ENCODE measurements around the gene ECT2. TPM values are rescaled to one million over a fixed set of nuclear protein-coding genes. Genes with fewer than 3 reads are reported as not detected.
"Not testable (repeated sequence)": the region's sequence is repeated elsewhere in the genome, so short reads cannot be mapped to it uniquely, and the experiment has no call there.

Gene ECT2, protein sequence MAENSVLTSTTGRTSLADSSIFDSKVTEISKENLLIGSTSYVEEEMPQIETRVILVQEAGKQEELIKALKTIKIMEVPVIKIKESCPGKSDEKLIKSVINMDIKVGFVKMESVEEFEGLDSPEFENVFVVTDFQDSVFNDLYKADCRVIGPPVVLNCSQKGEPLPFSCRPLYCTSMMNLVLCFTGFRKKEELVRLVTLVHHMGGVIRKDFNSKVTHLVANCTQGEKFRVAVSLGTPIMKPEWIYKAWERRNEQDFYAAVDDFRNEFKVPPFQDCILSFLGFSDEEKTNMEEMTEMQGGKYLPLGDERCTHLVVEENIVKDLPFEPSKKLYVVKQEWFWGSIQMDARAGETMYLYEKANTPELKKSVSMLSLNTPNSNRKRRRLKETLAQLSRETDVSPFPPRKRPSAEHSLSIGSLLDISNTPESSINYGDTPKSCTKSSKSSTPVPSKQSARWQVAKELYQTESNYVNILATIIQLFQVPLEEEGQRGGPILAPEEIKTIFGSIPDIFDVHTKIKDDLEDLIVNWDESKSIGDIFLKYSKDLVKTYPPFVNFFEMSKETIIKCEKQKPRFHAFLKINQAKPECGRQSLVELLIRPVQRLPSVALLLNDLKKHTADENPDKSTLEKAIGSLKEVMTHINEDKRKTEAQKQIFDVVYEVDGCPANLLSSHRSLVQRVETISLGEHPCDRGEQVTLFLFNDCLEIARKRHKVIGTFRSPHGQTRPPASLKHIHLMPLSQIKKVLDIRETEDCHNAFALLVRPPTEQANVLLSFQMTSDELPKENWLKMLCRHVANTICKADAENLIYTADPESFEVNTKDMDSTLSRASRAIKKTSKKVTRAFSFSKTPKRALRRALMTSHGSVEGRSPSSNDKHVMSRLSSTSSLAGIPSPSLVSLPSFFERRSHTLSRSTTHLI
- 60.1 TPM for polyA plus RNA-seq (2013, experiment 1 of 2)
- polyA plus RNA-seq (2013, experiment 2 of 2), result 75.8 TPM

DNA sequence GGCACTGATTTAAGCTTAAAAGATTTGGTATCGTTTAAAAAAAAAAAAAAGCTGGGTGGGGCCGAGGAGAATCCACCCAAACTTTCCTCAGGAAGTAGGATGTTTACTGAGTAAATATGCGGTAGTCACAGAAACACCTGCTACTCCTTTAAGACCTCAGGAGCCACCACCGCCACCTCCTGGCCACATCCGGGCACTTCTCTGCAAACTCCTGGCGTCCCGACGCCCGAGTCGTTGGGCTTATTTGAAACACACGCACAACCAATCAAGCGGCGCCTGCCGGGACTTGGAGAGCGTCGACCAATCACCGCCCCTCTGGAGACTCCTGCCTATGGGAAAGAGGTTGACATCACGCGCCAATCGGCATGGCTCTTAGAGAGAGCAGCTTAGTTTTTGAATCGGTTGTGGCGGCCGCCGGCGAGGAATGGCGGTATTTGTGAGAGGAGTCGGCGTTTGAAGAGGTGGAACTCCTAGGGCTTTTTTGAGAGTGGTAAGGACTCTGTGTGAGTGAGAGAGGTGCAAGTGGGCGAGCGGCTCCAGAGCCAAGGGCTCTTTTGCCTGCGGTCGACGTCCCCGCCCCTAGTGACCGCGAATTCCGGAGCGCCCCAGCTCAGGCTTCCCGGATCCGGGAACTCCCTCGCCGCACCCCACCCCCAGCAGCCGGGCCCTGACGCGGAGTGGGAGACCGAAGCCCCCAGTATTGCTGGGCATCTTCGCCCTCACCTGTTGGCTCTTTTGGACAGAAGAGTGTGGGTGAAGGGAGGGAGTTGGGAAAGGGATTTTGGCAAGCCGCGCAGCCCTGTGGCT is at the start of gene ECT2:
ECT2 (plus strand) TSS at position 359 of the 807 bp plus-strand sequence. CDS start 3,805 bp downstream, outside the sequence.
- under 1% methylated on average over 49 of the region's 49 CpGs for WGBS
- Histone ChIP-seq H3K4me3 (ENCODE audit: low read length) (peak within 1 kb of the TSS; percentile 82), H3K27me3 (ENCODE audit: insufficient read depth, low read length) (no peaks in the 10 kb centered on the region), H3K27ac (ENCODE audit: low read depth, low read length) (peak within 1 kb of the TSS; percentile 86), H3K9me3 (ENCODE audit: insufficient read depth, low read depth, low read length) (no peaks in the 10 kb centered on the region), H3K36me3 (ENCODE audit: insufficient read depth, low read length) (peaks cover 34% of the 10 kb centered on the region), H3K9ac (ENCODE audit: low read depth, low read length) (peak within 1 kb of the TSS; percentile 92), H3K4me1 (ENCODE audit: insufficient read depth, low read length) (peaks cover 18% of the 10 kb centered on the region)

- Histone ChIP-seq H3K9me3 (ENCODE audit: insufficient read depth, low read depth, low read length) (no peaks in the 10 kb centered on the region), H3K27me3 (ENCODE audit: insufficient read depth, low read length) (no peaks in the 10 kb centered on the region), H3K9ac (ENCODE audit: low read depth, low read length) (no peak overlapping the region), H3K36me3 (ENCODE audit: insufficient read depth, low read length) (no peaks in the 10 kb centered on the region), H3K27ac (ENCODE audit: low read depth, low read length) (no peak overlapping the region), H3K4me3 (ENCODE audit: low read length) (no peak overlapping the region), H3K4me1 (ENCODE audit: insufficient read depth, low read length) (peaks cover 4% of the 10 kb centered on the region; the same call in 1 of the 2 replicates)
- 94% methylated on average over 1 of the region's 1 CpG for WGBS
Measured at GRCh38 chr3:172700936-172701455, 49.5 kb upstream of the ECT2 start.

DNA sequence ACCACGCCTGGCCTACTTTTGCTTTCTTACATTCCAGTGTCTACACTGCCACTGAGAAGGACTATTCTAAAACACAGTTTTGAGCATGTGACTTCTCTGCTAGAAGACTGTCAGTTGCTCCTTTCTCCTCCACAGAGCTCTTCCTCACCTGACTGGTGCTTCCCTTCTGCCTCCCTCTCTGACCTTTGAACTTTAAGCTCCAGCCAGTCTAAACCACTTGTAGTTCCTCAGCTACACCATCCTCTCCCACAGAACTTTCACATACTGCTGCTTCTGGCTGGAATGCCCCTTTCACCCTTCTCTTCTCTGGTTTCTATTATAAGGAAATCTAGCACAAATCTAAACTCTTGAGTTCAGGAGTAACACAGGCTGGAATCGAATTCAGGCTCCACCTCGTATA is 48.8 kb upstream of the ECT2 start:
- H3K4me1 ChIP-seq (ENCODE audit: insufficient read depth, low read length), result peaks cover 4% of the 10 kb centered on the region; the same call in 1 of the 2 replicates
- H3K27ac ChIP-seq (ENCODE audit: low read depth, low read length), result no peak overlapping the region
- WGBS, result 98% methylated on average over 3 of the region's 3 CpGs
- no peaks in the 10 kb centered on the region for H3K27me3 ChIP-seq (ENCODE audit: insufficient read depth, low read length)
- no peaks in the 10 kb centered on the region for H3K36me3 ChIP-seq (ENCODE audit: insufficient read depth, low read length)
- no peak overlapping the region for H3K9ac ChIP-seq (ENCODE audit: low read depth, low read length)
- no peaks in the 10 kb centered on the region for H3K9me3 ChIP-seq (ENCODE audit: insufficient read depth, low read depth, low read length)
- H3K4me3 ChIP-seq (ENCODE audit: low read length), result no peak overlapping the region

DNA sequence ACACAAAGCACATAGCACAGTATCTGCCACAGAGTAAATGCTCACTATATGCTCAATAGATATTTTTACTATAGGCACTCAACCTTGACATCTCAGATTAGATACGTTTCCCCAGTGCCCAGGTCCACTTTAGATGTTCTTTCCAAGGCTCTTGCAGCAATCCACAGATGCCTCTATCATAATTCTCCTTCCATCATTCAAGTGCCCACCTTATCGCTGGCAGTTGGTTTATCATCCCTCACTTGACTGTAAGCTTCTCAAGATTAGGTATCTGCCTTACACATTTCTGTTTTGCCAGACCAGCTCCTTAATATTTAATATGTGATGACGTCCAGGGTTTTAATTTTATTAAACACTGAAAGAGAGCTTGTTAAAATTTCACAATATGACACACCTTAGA is 48.3 kb upstream of the ECT2 start:
- H3K27ac ChIP-seq (ENCODE audit: low read depth, low read length), result no peak overlapping the region
- no peak overlapping the region for H3K4me3 ChIP-seq (ENCODE audit: low read length)
- no peaks in the 10 kb centered on the region for H3K27me3 ChIP-seq (ENCODE audit: insufficient read depth, low read length)
- no peaks in the 10 kb centered on the region for H3K36me3 ChIP-seq (ENCODE audit: insufficient read depth, low read length)
- 94% methylated on average over 2 of the region's 3 CpGs for WGBS
- peaks cover 4% of the 10 kb centered on the region; the same call in 1 of the 2 replicates for H3K4me1 ChIP-seq (ENCODE audit: insufficient read depth, low read length)
- H3K9ac ChIP-seq (ENCODE audit: low read depth, low read length), result no peak overlapping the region
- no peaks in the 10 kb centered on the region for H3K9me3 ChIP-seq (ENCODE audit: insufficient read depth, low read depth, low read length)

DNA sequence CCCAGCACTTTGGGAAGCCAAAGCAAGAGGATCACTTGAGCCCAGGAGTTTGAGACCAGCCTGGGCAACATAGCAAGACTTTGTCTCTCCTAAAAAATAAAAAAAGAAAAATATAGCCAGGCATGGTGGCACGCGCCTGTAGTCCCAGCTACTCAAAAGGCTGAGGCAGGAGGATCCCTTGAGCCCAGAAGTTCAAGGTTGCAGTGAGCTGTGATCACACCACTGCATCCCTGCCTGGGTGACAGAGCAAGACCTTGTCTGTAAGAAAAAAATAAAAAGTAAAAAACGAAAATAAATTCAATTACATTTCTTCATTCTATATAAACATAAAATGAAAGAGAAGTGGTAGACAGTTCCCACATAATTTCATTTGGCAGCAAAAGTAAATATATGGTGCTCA is 47.8 kb upstream of the ECT2 start:
- H3K9me3 ChIP-seq (ENCODE audit: insufficient read depth, low read depth, low read length); H3K9ac ChIP-seq (ENCODE audit: low read depth, low read length); H3K36me3 ChIP-seq (ENCODE audit: insufficient read depth, low read length); H3K4me3 ChIP-seq (ENCODE audit: low read length); H3K27ac ChIP-seq (ENCODE audit: low read depth, low read length); H3K4me1 ChIP-seq (ENCODE audit: insufficient read depth, low read length); H3K27me3 ChIP-seq (ENCODE audit: insufficient read depth, low read length): not testable (repeated sequence)
- WGBS, result 97% methylated on average over 2 of the region's 3 CpGs

DNA sequence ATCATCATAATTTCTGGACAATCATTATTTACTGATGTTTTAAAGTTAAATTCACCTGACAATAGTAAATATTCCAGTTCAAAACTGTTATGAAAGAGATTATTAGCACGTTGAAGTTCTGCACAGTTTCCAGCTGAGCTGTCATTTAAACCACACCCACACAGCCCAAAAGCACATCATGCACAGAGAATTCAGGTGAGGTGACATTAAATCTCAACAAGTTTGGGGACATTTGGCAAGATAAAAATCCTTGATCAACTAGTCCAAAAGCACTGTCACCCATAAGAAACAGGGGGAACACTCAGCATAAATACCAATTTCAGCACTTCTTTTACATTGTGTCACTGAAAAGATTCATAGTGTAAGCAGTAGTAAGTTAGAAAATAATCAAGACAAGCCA is 46.5 kb upstream of the ECT2 start:
- H3K4me3 ChIP-seq (ENCODE audit: low read length), result no peak overlapping the region
- H3K9ac ChIP-seq (ENCODE audit: low read depth, low read length), result no peak overlapping the region
- no peaks in the 10 kb centered on the region for H3K9me3 ChIP-seq (ENCODE audit: insufficient read depth, low read depth, low read length)
- H3K36me3 ChIP-seq (ENCODE audit: insufficient read depth, low read length), result no peaks in the 10 kb centered on the region
- no peaks in the 10 kb centered on the region for H3K27me3 ChIP-seq (ENCODE audit: insufficient read depth, low read length)
- WGBS, result 92% methylated on average over 1 of the region's 1 CpG
- no peaks in the 10 kb centered on the region for H3K4me1 ChIP-seq (ENCODE audit: insufficient read depth, low read length)
- H3K27ac ChIP-seq (ENCODE audit: low read depth, low read length), result no peak overlapping the region

- H3K27me3 ChIP-seq (ENCODE audit: insufficient read depth, low read length), result no peaks in the 10 kb centered on the region
- no peaks in the 10 kb centered on the region for H3K36me3 ChIP-seq (ENCODE audit: insufficient read depth, low read length)
- H3K4me1 ChIP-seq (ENCODE audit: insufficient read depth, low read length), result no peaks in the 10 kb centered on the region
- H3K4me3 ChIP-seq (ENCODE audit: low read length), result no peak overlapping the region
- H3K9me3 ChIP-seq (ENCODE audit: insufficient read depth, low read depth, low read length), result no peaks in the 10 kb centered on the region
- H3K9ac ChIP-seq (ENCODE audit: low read depth, low read length), result no peak overlapping the region
- no peak overlapping the region for H3K27ac ChIP-seq (ENCODE audit: low read depth, low read length)
- WGBS, result 92% methylated on average over 4 of the region's 4 CpGs
Measured at GRCh38 chr3:172705170-172705569, 45.4 kb upstream of the ECT2 start.

GRCh38 chr3:172707030-172707429 is 43.5 kb upstream of the ECT2 start:
- WGBS, result 88% methylated on average over 2 of the region's 2 CpGs
- no peak overlapping the region for H3K4me3 ChIP-seq (ENCODE audit: low read length)
- no peaks in the 10 kb centered on the region for H3K27me3 ChIP-seq (ENCODE audit: insufficient read depth, low read length)
- H3K4me1 ChIP-seq (ENCODE audit: insufficient read depth, low read length), result no peaks in the 10 kb centered on the region
- H3K9ac ChIP-seq (ENCODE audit: low read depth, low read length), result no peak overlapping the region
- no peaks in the 10 kb centered on the region for H3K9me3 ChIP-seq (ENCODE audit: insufficient read depth, low read depth, low read length)
- H3K36me3 ChIP-seq (ENCODE audit: insufficient read depth, low read length), result no peaks in the 10 kb centered on the region
- no peak overlapping the region for H3K27ac ChIP-seq (ENCODE audit: low read depth, low read length)

- WGBS, result no CpG with 5 or more reads among the region's 1 CpG
- no peak overlapping the region for H3K27ac ChIP-seq (ENCODE audit: low read depth, low read length)
Measured at GRCh38 chr3:172707967-172708366, 42.6 kb upstream of the ECT2 start.

GRCh38 chr3:172708921-172709773 is 41.4 kb upstream of the ECT2 start:
- no peaks in the 10 kb centered on the region for H3K9me3 ChIP-seq (ENCODE audit: insufficient read depth, low read depth, low read length)
- H3K27me3 ChIP-seq (ENCODE audit: insufficient read depth, low read length), result no peaks in the 10 kb centered on the region
- WGBS, result 86% methylated on average over 2 of the region's 2 CpGs
- H3K27ac ChIP-seq (ENCODE audit: low read depth, low read length), result no peak overlapping the region
- no peaks in the 10 kb centered on the region for H3K4me1 ChIP-seq (ENCODE audit: insufficient read depth, low read length)
- no peak overlapping the region for H3K9ac ChIP-seq (ENCODE audit: low read depth, low read length)
- no peaks in the 10 kb centered on the region for H3K36me3 ChIP-seq (ENCODE audit: insufficient read depth, low read length)
- H3K4me3 ChIP-seq (ENCODE audit: low read length), result peak overlapping the region; percentile 79; the same call in 1 of the 2 replicates

More at GRCh38 chr3:172707967-172708366, 42.6 kb upstream of the ECT2 start:
- Histone ChIP-seq H3K4me1 (ENCODE audit: insufficient read depth, low read length) (no peaks in the 10 kb centered on the region), H3K36me3 (ENCODE audit: insufficient read depth, low read length) (no peaks in the 10 kb centered on the region), H3K9me3 (ENCODE audit: insufficient read depth, low read depth, low read length) (no peaks in the 10 kb centered on the region), H3K4me3 (ENCODE audit: low read length) (no peak overlapping the region), H3K27me3 (ENCODE audit: insufficient read depth, low read length) (no peaks in the 10 kb centered on the region), H3K9ac (ENCODE audit: low read depth, low read length) (no peak overlapping the region)

Measured in HUES64 (cell line).